NCI-H2196 treated with DMSO at 0.1 percent for 48 hours (cell line): ENCODE measurements around the gene LTO1.
A peak's percentile ranks its signal among the peaks of the same experiment; 100 is the strongest.
"Not testable (repeated sequence)": the region's sequence is repeated elsewhere in the genome, so short reads cannot be mapped to it uniquely, and the experiment has no call there.

Experiments
- DNase-seq: peaks from one replicate; lab custom pipeline; 2025; ENCODE audit not compliant: unreplicated experiment; lab: John Stamatoyannopoulos, UW

The LTO1 gene

DNA sequence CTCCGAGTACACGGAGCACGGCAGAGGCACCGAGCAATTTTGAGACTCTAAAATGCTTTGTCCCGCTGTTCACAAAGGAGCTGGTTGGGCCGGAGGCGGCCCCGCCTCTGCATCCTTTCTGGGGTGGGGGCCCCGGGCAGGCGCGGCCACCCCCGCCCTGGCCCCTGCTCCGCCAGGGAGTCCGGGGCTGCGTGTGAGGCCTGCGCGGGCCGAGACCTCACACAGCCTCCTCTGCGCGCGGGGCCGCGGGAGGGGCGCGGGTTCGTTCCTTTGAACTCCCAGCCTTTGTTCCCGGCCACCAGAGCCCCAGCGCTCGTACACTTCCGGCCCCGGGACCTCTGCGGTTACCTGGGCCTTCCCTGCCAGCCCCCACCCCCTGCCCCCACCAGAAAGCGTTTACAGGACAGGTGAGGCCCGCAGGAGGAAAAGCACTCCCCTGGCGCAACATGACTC lies 27.1 kb upstream of the LTO1 start:
- no peak for DNase-seq

DNA sequence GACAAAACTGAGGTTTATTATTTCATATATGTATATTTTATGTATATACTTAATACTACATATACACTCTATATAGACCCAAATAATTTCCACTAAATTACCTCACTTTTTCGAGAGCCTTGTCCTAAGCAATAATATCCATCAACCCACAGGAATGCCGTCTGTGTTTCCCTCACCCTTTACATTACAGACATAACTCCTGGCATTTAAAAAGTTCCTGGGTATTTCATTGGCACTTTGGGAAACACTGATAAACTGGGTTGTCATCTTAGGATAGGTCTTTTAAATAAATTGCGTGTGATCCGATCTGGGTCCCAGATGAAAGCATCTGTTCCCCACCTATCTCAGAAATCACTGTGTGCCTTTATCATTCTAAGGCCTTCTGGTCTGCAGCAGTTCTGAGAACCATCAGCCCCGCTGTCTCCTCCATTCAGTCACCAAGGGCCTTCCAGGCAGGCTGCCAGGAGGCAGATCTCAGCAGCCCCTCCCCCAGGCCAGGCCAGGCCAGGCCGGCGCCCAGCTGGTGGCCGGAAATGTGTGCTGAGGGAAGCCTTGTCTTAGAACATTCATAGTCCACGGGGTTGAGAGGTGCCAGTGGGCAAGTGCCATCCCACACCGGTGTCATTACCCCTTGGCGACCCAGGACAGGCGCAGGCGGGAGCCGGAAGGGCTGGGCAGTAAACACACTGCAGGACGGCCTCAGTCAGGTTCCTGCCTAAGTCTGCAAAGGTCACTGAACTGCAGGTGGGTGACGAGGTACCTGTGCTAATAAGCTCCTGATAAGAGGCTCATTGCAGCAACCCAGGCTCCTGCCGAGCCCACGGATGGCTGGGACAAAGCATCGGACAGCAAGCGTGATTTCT lies 25.4 kb upstream of the LTO1 start:
- peak; percentile 73 for DNase-seq

- peak; percentile 29 for DNase-seq
These were observed 24.1 kb upstream of the LTO1 start for GRCh38 chr11:69699213-69699612.

- no peak for DNase-seq
These were observed 23.2 kb upstream of the LTO1 start for GRCh38 chr11:69698362-69698761.

DNA sequence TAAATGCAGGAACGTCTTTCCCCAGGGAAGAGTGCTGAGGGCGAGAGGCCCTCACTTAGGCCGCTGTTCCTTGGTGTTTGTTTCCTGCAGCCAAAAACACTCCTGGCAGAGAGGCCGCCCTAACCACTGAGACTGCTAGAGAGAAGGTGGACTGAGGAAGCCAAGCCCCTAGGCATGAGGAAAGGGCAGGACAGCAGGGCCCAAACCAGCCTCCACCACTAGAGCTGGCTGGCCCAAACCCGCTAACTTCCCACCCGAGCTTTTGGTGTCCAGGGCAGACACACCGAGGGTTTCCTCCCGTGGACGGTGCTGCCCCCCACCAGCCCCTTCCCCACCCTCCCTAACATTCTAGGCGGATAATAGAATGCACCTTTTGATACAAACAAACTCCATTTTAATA lies 22.7 kb upstream of the LTO1 start:
- DNase-seq = no peak

GRCh38 chr11:69697469-69697843 lies 22.3 kb upstream of the LTO1 start:
- DNase-seq = no peak

DNA sequence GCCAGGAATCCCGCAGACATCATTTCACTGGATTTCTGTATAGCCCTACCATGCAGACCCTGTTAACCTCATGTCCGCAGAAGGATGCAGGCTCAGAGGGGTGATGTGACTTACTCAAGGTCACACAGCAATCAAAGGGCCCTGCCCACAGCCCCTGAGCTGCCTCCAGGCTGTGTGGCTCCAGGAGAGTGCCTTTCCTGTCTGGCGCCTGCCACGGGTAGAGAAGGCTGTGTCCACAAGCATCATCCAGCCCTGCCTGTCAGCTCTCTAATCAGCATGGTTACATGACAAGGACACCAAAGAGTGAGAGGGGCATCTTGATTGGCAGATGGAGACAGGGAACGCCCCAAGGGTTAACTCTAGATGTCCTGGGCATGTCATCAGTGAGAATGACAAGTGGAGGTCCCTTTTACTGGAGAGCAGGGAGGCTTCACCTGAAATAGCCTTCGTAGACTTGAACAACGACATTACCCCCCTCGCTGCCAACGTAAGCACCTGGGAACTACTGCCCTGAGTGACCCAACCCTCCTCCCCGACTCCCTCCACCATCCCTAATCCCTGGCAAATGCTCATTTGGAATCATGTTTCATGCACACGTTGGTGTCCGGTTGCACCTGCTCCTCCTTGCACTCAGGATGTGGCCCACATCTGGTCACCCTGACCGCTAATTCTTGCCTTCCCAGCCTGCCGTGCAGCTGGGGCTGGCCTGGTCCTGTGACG lies 21.8 kb upstream of the LTO1 start:
- peak; percentile 36 for DNase-seq

- not testable (repeated sequence) for DNase-seq
These were observed 20.8 kb upstream of the LTO1 start for GRCh38 chr11:69695995-69696394.

GRCh38 chr11:69695581-69695980 lies 20.4 kb upstream of the LTO1 start:
- no peak for DNase-seq

- no peak for DNase-seq
These were observed 19.6 kb upstream of the LTO1 start for GRCh38 chr11:69694781-69695180.

DNA sequence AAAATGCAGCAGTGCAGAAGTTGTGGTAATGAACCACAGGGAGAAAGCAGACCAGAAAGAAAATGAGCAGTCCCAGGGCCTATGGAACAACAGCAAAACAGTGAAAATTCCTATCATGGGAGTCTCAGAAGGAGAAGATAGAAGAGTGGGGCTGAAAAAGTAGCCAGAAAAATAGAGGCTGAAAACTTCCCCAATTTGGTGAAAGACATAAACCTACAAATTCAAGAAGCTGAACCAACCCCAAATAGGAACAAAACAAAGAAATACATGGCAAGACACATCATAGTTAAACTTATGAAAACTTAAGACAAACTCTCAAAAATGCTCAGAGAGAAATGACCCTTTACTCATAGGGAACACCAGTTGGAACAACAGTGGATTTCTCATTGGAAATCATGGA lies 17.3 kb upstream of the LTO1 start:
- no peak for DNase-seq

DNA sequence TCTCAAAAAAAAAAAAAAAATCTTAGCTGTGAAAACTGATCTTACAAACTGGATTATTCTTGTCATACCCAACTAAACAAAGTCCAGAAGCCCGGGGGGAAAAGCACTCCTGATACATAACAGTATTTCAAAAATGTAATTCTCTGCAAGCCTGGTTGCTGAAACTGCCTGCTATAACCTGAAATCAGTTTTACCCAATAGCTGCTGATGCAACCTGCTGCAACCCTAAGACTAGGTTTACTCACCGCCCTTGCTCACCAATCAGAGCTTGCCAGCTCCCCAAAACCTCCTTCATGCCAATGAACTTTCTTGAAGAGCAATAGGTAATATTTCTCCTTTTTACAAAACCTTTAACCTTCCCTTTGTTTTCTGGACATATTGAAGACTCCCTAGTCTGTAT lies 16.3 kb upstream of the LTO1 start:
- DNase-seq = no peak

DNA sequence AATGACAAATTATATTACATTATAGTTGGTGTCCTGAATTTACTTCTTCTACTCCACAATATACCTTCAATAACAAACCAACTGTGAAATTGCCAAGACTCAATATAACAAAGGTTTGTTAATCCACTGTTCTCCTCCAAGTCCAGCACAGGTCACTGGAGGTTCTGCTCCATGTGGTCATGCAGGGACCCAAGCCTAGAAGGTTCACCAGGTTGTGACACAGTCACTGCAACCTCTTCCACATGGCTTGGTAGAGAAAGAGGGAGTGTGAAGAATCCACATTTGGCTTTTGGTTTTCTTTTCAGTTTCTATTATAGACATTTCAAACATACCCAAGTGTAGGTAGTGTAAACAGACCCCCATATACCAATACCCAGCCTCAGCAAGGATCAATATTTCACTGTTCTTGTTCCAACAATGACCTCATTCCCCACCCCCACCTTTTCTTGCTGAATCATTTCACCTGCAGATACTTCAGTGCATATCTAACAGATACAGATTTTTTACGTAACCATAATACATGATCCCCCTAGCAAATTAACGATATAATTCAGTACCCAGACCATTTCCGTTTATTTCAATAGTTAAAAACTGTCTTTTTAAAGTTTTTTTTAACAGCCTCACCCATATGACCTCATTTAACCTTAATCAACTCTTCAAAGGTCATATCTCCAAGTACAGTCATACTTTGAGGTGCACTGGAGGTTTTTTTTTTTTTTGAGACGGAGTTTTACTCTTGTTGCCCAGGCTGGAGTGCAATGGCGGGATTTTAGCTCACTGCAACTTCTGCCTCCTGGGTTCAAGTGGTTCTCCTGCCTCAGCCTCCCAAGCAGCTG lies 14.5 kb upstream of the LTO1 start:
- no peak for DNase-seq

DNA sequence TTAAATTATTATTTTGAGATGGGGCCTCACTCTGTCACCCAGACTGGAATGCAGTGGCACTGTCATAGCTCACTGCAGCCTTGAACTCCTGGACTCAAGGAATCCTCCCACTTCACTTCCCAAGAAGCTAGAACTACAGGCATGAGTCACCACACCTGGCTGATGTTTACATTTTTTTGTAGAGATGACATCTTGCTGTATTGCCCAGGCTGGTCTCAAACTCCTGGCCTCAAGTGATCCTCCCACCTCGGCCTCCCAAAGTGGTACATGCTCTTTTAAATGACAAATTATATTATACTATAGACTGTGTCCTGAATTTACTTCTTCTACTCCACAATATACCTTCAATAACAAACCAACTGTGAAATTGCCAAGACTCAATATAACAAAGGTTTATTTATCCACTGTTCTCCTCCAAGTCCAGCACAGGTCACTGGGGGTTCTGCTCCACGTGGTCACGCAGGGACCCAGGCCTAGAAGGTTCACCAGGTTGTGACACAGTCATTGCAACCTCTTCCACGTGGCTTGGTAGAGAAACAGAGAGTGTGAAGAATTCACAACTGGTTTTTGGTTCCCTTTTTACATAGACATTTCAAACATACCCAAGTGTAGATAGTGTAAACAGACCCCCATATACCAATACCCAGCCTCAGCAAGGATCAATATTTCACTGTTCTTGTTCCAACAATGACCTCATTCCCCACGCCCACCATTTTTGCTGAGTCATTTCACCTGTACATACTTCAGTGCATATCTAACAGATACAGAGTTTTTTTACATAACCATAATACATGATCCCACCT lies 13.0 kb upstream of the LTO1 start:
- DNase-seq = not testable (repeated sequence)

- no peak for DNase-seq
These were observed 11.7 kb upstream of the LTO1 start for GRCh38 chr11:69686856-69687255.

DNA sequence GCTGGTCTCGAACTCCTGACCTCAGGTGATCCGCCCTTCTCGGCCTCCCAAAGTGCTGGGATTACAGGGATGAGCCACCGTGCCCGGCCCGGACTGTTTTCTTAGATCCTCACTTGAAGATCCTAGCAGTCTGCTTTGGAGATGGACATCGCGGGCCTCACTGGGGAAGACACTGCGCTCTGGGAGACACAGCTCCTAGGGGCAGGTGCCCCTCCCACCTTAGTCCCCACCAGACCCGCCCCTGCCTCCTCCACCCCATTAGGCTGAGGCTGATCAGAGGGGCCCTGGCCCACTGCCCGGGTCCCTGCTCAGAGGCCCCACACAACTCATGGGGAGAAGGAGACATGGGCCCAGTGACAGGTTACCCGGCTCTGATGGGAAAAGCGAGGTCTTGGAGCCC lies 11.3 kb upstream of the LTO1 start:
- DNase-seq = no peak

DNA sequence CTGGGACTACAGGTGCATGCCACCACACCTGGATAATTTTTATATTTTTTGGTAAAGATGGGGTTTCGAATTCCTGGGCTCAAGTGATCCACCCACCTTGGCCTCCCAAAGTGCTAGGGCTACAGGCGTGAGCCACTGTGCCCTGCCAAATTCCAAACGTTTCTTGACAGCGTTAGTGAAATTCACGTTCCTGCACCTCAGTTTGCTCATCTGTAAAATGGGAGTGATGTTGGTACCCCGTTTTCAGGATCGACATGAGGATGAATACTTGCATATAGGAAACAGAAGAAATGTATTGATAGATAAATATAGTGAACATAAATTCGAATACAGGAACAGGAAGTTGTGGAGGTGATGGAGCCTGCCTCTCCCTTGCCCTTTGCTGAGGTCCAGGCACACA lies 10.2 kb upstream of the LTO1 start:
- DNase-seq = no peak

DNA sequence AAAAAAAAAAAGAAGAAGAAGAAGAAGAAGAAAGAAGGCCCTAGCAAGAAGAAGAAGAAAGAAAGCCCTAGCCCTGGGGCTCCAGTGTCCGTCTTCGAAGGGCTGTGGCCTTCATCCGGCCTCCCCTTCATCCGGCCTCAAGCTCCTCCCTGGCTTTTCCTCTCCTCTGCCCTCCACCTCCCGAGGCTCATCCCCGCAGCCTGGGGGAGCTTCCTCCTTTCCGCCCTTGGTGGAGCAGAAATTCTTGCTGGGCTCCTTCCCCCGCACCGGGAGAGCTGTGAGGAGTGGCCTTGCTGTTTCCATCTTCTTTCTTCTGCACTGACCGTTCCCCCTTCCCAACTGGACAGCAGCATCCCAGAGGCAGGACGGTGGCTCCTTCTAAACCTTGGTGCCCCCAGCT lies 9.5 kb upstream of the LTO1 start:
- DNase-seq = no peak

DNA sequence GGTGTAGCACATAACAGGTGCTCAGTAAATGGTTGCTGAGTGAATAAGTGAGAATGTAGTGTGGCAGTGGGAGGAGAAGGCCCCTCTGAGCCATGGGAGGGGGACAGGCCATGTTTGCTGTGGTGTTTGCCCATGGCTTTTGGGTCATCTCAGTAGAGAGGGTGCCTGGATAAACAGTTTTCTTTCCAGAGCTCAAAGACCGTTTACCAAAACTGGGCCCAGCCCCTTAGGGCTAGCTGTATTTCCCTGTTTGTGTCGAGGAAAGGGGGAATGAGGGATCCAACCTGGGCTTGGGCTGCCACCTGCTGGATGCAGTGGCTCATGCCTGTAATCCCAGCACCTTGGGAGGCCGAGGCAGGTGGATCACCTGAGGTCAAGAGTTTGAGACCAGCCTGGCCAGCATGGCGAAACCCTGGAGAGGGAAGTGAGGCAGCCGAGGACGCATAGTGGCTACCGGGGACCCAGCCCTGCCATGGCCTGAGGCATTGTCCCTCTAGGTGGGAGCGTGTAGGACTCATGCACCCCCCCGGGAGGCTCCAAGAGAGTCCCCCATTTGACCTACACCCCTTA lies 8.7 kb upstream of the LTO1 start:
- DNase-seq = no peak

GRCh38 chr11:69682681-69683326 lies 7.7 kb upstream of the LTO1 start:
- DNase-seq = no peak
